ENCODE data around the gene IQCN.
A peak's percentile ranks its signal among the peaks of the same experiment; 100 is the strongest.

The IQCN gene

GRCh38 chr19:18257503-18258470, 16.5 kb downstream of the IQCN start:
- TF ChIP-seq CTCF (IDR thresholded peaks at IDR 0.05; ENCODE audit: low read depth, low read length, missing control alignments) = no peak
- no peak overlapping the region for H3K4me3 ChIP-seq (ENCODE audit: low read depth, low read length)
- in situ Hi-C loops (cut with HindIII; ENCODE audit: low sequenced_read_pairs) = no loop called here
- DNase-seq (ENCODE audit: low read depth) = no peak

GRCh38 chr19:18254546-18255503, 19.4 kb downstream of the IQCN start:
- no peak overlapping the region for H3K4me3 ChIP-seq (ENCODE audit: low read depth, low read length)
- no peak for DNase-seq (ENCODE audit: low read depth)
- TF ChIP-seq CTCF (IDR thresholded peaks at IDR 0.05; ENCODE audit: low read depth, low read length, missing control alignments) = no peak
- in situ Hi-C loops (cut with HindIII; ENCODE audit: low sequenced_read_pairs) = no loop called here

GRCh38 chr19:18253716-18254115, 20.5 kb downstream of the IQCN start:
- no peak for DNase-seq (ENCODE audit: low read depth)
- TF ChIP-seq CTCF (IDR thresholded peaks at IDR 0.05; ENCODE audit: low read depth, low read length, missing control alignments) = no peak
- in situ Hi-C loops (cut with HindIII; ENCODE audit: low sequenced_read_pairs) = no loop called here
- H3K4me3 ChIP-seq (ENCODE audit: low read depth, low read length) = no peak overlapping the region

- no peak for DNase-seq (ENCODE audit: low read depth)
- no peak for TF ChIP-seq CTCF (IDR thresholded peaks at IDR 0.05; ENCODE audit: low read depth, low read length, missing control alignments)
- in situ Hi-C loops (cut with HindIII; ENCODE audit: low sequenced_read_pairs) = no loop called here
- no peak overlapping the region for H3K4me3 ChIP-seq (ENCODE audit: low read depth, low read length)
Measured at GRCh38 chr19:18253130-18253529, 21.1 kb downstream of the IQCN start.

- no peak for DNase-seq (ENCODE audit: low read depth)
- H3K4me3 ChIP-seq (ENCODE audit: low read depth, low read length) = no peak overlapping the region
- in situ Hi-C loops (cut with HindIII; ENCODE audit: low sequenced_read_pairs) = no loop called here
- no peak for TF ChIP-seq CTCF (IDR thresholded peaks at IDR 0.05; ENCODE audit: low read depth, low read length, missing control alignments)
Measured at GRCh38 chr19:18252370-18252717, 21.9 kb downstream of the IQCN start.

- no peak overlapping the region for H3K4me3 ChIP-seq (ENCODE audit: low read depth, low read length)
- TF ChIP-seq CTCF (IDR thresholded peaks at IDR 0.05; ENCODE audit: low read depth, low read length, missing control alignments) = peak; percentile 90
- in situ Hi-C loops (cut with HindIII; ENCODE audit: low sequenced_read_pairs) = no loop called here
- DNase-seq (ENCODE audit: low read depth) = peak; percentile 35
Measured at GRCh38 chr19:18251587-18252369, 22.5 kb downstream of the IQCN start.

All from astrocyte of the cerebellum (primary cell).